Caco-2 (cell line): ENCODE data around the gene DNASE1. TPM values are rescaled to one million over a fixed set of nuclear protein-coding genes. Genes with fewer than 3 reads are reported as not detected.

Experiments used
- BruUV-seq: library from RNA; stranded (reverse); fragments of 400-500 nt; replicated peaks from 2 replicates; lab custom pipeline; 2021; lab: Mats Ljungman, UMichigan
- CTCF ChIA-PET: fragments of 300-600 bp; sonication (Branson Sonifier 250); formaldehyde crosslinking; loops from one replicate; lab custom pipeline; 2022; ENCODE audit warnings: antibody characterized with exemption; lab: Charles Lee
- POLR2A ChIA-PET: fragments of 300-600 bp; sonication (Branson Sonifier 250); formaldehyde crosslinking; loops from one replicate; lab custom pipeline; 2022; ENCODE audit warnings: antibody characterized with exemption; lab: Charles Lee
- DNase-seq, 2 experiments: peaks; one replicate each; pipeline versions ENCODE4 v3.0.0 to v3.0.0-alpha.2; 2020 to 2022
- H3K27me3 ChIP-seq: replicated peaks from 2 replicates; pipeline ENCODE4 v1.6.0; 2011; ENCODE audit warnings: low read length; ENCODE audit not compliant: control insufficient read depth, insufficient read depth
- H3K36me3 ChIP-seq: 2 replicates; pipeline ENCODE4 v1.5.1; 2011; ENCODE audit warnings: low read length; ENCODE audit not compliant: control insufficient read depth, insufficient read depth
- H3K4me1 ChIP-seq: fragments of 250-450 bp; sonication (Bioruptor Pico); 2 replicates; pipeline ENCODE4 v1.5.1; 2020; ENCODE audit warnings: mild to moderate bottlenecking
- H3K4me3 ChIP-seq: 2 replicates; pipeline ENCODE4 v1.5.1; 2011; ENCODE audit warnings: low read depth, mild to moderate bottlenecking, control low read depth, low read length
- H3K9me3 ChIP-seq: fragments of 250-450 bp; sonication (Bioruptor Pico); 2 replicates; pipeline ENCODE4 v1.5.1; 2020; ENCODE audit warnings: mild to moderate bottlenecking, moderate library complexity
- H3K27ac Mint-ChIP-seq: one replicate; pipeline ENCODE4 v1.8.0; 2022; ENCODE audit warnings: mixed read lengths; ENCODE audit not compliant: unreplicated experiment
- H3K27me3 Mint-ChIP-seq: one replicate; pipeline ENCODE4 v1.8.0; 2022; ENCODE audit warnings: mixed read lengths; ENCODE audit not compliant: insufficient read depth, unreplicated experiment
- H3K36me3 Mint-ChIP-seq: one replicate; pipeline ENCODE4 v1.8.0; 2022; ENCODE audit warnings: mild to moderate bottlenecking, mixed read lengths; ENCODE audit not compliant: insufficient read depth, unreplicated experiment
- H3K4me1 Mint-ChIP-seq: one replicate; pipeline ENCODE4 v1.8.0; 2022; ENCODE audit warnings: low read depth, mixed read lengths; ENCODE audit not compliant: unreplicated experiment
- H3K4me3 Mint-ChIP-seq: one replicate; pipeline ENCODE4 v1.8.0; 2022; ENCODE audit warnings: mild to moderate bottlenecking, moderate library complexity, mixed read lengths; ENCODE audit not compliant: unreplicated experiment
- H3K9me3 Mint-ChIP-seq: one replicate; pipeline ENCODE4 v1.8.0; 2022; ENCODE audit warnings: mixed read lengths; ENCODE audit not compliant: unreplicated experiment
- intact Hi-C: fragments of 100-400 bp; cut with micrococcal nuclease; formaldehyde crosslinking; loops from one replicate; pipeline ENCODE4 v1.10.0; 2022; ENCODE audit not compliant: unreplicated experiment
- total RNA-seq: library from RNA; stranded (reverse); gene quantifications from 2 replicates; pipeline ENCODE4 v1.2.3, GENCODE V29; 2022
- TF ChIP-seq, protein P1 (sequence below), 2 experiments: fragments of 200-600 bp in 1 of 2; IDR thresholded peaks; 1 replicate in 1 of 2; 2 replicates in 1 of 2; pipeline versions ENCODE4 v1.5.1 to v1.8.0; 2011 to 2022; ENCODE audit warnings: antibody characterized with exemption in 1 of 2, control low read depth in 1 of 2, inconsistent platforms in 1 of 2, low read depth in 1 of 2, low read length in 1 of 2, mild to moderate bottlenecking in 1 of 2, moderate library complexity in 1 of 2; ENCODE audit not compliant: insufficient read depth in 1 of 2, severe bottlenecking in 1 of 2, unreplicated experiment in 1 of 2

The DNASE1 gene
- total RNA-seq, 1 experiment from 2014 or later = 26.2 TPM

DNA sequence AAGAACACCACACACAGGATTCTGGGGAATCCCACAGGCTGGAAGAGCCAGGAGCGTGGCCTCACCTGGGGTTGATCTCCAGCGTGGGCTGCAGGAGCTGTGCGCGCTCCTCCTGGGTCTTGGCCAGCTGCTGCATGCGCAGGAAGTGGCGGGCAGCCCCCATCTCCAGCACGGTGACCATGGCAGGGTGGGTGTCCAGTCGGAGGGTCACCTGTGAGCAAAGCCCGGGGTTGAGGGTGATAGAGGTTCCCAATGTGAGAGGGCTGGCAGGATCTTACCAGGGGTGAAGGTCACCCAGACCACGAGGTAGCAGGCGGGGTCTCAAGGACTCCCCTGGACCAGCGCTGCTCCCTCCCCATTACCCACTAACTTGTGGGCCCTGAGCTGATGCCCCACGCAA is 7.4 kb downstream of the DNASE1 start:
- Mint-ChIP-seq H3K9me3 (no peaks in the 10 kb centered on the region), H3K36me3 (peaks cover 91% of the 10 kb centered on the region), H3K27me3 (no peaks in the 10 kb centered on the region), H3K4me1 (peaks cover 6% of the 10 kb centered on the region), H3K27ac (no peak overlapping the region), H3K4me3 (no peak overlapping the region)
- TF ChIP-seq, protein P1, sequence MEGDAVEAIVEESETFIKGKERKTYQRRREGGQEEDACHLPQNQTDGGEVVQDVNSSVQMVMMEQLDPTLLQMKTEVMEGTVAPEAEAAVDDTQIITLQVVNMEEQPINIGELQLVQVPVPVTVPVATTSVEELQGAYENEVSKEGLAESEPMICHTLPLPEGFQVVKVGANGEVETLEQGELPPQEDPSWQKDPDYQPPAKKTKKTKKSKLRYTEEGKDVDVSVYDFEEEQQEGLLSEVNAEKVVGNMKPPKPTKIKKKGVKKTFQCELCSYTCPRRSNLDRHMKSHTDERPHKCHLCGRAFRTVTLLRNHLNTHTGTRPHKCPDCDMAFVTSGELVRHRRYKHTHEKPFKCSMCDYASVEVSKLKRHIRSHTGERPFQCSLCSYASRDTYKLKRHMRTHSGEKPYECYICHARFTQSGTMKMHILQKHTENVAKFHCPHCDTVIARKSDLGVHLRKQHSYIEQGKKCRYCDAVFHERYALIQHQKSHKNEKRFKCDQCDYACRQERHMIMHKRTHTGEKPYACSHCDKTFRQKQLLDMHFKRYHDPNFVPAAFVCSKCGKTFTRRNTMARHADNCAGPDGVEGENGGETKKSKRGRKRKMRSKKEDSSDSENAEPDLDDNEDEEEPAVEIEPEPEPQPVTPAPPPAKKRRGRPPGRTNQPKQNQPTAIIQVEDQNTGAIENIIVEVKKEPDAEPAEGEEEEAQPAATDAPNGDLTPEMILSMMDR (IDR thresholded peaks at IDR 0.05; ENCODE audit: insufficient read depth in 1 of 2, low read depth in 1 of 2, low read length in 1 of 2, severe bottlenecking in 1 of 2, unreplicated experiment in 1 of 2) = no peak
- CTCF ChIA-PET = interaction anchor here (0.6 kb wide), 1 partner anchor 13 kb away, joined by 3 read pairs; no protein-coding TSS in a partner anchor
- Histone ChIP-seq H3K36me3 (peaks cover 8% of the 10 kb centered on the region), H3K9me3 (no peaks in the 10 kb centered on the region), H3K4me1 (no peaks in the 10 kb centered on the region), H3K27me3 (no peaks in the 10 kb centered on the region), H3K4me3 (no peak overlapping the region)
- intact Hi-C loops = no loop called here
- POLR2A ChIA-PET = no interaction called here
- BruUV-seq = no TSS peak
- DNase-seq = no peak

DNA sequence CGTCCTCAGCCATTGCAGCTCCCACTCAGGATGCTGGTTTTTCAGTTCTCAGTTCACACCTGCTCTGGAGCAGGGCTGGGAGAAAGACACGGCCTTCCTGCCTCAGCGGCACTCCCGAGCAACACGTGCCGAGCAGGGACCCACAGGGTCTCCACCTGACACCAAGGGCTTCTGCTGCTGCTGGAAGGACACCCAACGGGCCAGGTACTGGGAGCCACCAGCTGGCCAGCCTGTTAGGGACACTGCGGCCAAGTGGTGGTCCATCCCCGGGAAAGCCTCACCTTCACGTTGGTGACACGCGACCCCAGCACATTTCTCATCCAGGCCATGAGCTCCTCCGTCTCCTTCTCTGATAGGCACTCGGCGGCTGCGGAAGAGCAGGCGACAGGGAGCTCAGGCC is 8.1 kb downstream of the DNASE1 start:
- CTCF ChIA-PET = interaction anchor here (0.6 kb wide), 2 partner anchors 14 to 983 kb away, joined by 3 read pairs; no protein-coding TSS in a partner anchor

DNA sequence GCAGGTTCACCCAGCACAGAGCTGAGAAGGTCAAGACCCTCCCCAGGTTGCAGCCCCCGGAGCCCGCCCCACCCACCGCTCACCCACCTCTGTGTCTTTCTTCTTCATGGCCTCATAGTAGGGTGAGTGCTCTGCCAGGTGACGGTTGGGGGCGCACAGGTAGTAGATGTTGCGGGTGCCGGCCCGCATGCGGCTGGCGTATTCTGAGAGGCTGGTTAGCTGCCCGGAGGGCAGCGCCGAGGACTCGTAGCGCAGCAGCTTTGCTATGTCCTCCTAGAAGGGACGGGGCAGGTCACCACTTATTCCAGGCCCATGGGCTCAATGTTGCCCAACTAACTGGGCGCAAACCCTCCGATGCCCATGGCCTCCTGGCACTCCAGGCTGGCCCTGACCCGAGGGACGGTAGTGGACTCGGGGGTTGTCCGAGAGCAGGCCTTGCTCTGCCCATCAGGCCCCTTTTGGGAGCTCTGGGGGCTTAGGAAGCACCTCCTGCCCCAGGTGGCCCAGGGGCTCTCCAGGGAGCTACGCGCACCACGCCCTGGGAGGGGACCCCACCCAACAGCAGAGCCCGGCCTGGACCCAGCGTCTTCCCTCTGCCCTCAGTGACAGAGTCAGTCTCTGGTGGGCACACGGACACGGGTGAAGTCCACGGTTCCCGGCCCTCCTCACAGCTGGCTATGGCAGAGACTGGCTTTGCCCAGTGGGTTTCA is 9.9 kb downstream of the DNASE1 start:
- Mint-ChIP-seq H3K27me3 (no peaks in the 10 kb centered on the region), H3K36me3 (peaks cover 85% of the 10 kb centered on the region), H3K27ac (no peak overlapping the region), H3K4me1 (no peaks in the 10 kb centered on the region), H3K4me3 (no peak overlapping the region), H3K9me3 (no peaks in the 10 kb centered on the region)
- Histone ChIP-seq H3K9me3 (no peaks in the 10 kb centered on the region), H3K4me3 (no peak overlapping the region), H3K27me3 (no peaks in the 10 kb centered on the region), H3K36me3 (peaks cover 2% of the 10 kb centered on the region), H3K4me1 (no peaks in the 10 kb centered on the region)
- BruUV-seq = no TSS peak
- POLR2A ChIA-PET = no interaction called here
- CTCF ChIA-PET = no interaction called here
- intact Hi-C loops = no loop called here
- TF ChIP-seq, protein P1 (IDR thresholded peaks at IDR 0.05; ENCODE audit: insufficient read depth in 1 of 2, low read depth in 1 of 2, low read length in 1 of 2, severe bottlenecking in 1 of 2, unreplicated experiment in 1 of 2) = no peak
- DNase-seq = no peak

More for the DNA sequence above, 8.1 kb downstream of the DNASE1 start:
- no peak overlapping the region for H3K4me3 Mint-ChIP-seq
- BruUV-seq = no TSS peak
- Histone ChIP-seq H3K27me3 (no peaks in the 10 kb centered on the region), H3K36me3 (peaks cover 6% of the 10 kb centered on the region), H3K4me3 (no peak overlapping the region), H3K4me1 (no peaks in the 10 kb centered on the region), H3K9me3 (no peaks in the 10 kb centered on the region)
- peaks cover 89% of the 10 kb centered on the region for H3K36me3 Mint-ChIP-seq
- H3K4me1 Mint-ChIP-seq = peaks cover 6% of the 10 kb centered on the region
- POLR2A ChIA-PET = no interaction called here
- no peaks in the 10 kb centered on the region for H3K27me3 Mint-ChIP-seq
- no peak overlapping the region for H3K27ac Mint-ChIP-seq
- no peak for DNase-seq
- intact Hi-C loops = no loop called here
- TF ChIP-seq, protein P1 (IDR thresholded peaks at IDR 0.05; ENCODE audit: insufficient read depth in 1 of 2, low read depth in 1 of 2, low read length in 1 of 2, severe bottlenecking in 1 of 2, unreplicated experiment in 1 of 2) = no peak
- H3K9me3 Mint-ChIP-seq = no peaks in the 10 kb centered on the region
